ENCODE measurements around the gene C3orf62.

DNA sequence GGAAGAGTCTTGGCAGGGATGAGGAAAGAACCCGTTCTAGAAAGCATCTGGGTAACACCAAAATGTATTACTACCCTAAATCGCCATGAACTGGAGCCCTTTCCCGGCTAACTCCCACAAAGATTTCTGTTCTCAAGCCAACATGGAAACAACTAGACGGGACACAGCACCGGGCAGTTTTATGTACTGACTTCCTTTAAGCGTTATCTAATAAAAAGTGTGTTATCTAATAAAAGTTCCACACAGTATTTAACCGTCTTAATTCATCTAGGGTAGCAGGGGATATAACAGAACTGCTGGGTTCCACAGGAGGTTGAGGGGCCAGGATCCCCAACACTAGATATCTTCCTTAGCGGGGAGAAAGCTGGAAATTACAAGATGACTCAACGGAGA is 347 bp upstream of the C3orf62 start:
- TF ChIP-seq, protein P1, sequence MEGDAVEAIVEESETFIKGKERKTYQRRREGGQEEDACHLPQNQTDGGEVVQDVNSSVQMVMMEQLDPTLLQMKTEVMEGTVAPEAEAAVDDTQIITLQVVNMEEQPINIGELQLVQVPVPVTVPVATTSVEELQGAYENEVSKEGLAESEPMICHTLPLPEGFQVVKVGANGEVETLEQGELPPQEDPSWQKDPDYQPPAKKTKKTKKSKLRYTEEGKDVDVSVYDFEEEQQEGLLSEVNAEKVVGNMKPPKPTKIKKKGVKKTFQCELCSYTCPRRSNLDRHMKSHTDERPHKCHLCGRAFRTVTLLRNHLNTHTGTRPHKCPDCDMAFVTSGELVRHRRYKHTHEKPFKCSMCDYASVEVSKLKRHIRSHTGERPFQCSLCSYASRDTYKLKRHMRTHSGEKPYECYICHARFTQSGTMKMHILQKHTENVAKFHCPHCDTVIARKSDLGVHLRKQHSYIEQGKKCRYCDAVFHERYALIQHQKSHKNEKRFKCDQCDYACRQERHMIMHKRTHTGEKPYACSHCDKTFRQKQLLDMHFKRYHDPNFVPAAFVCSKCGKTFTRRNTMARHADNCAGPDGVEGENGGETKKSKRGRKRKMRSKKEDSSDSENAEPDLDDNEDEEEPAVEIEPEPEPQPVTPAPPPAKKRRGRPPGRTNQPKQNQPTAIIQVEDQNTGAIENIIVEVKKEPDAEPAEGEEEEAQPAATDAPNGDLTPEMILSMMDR (IDR thresholded peaks at IDR 0.05): no peak
- TF ChIP-seq EZH2 (IDR thresholded peaks at IDR 0.05; ENCODE audit: borderline replicate concordance, insufficient read depth, low read depth, low read length, poor library complexity, severe bottlenecking): no peak
